ENCODE data around the gene CSPG4. TPM values are rescaled to one million over a fixed set of nuclear protein-coding genes. Genes with fewer than 3 reads are reported as not detected.
A peak's percentile ranks its signal among the peaks of the same experiment; 100 is the strongest.

Gene CSPG4
- total and polyA plus RNA-seq, 10 of the 15 experiments (the other 5 are each of a cell fraction or from before 2014, with no cell fraction given), result 0.02 to 2.2 (median 0.76) TPM

DNA sequence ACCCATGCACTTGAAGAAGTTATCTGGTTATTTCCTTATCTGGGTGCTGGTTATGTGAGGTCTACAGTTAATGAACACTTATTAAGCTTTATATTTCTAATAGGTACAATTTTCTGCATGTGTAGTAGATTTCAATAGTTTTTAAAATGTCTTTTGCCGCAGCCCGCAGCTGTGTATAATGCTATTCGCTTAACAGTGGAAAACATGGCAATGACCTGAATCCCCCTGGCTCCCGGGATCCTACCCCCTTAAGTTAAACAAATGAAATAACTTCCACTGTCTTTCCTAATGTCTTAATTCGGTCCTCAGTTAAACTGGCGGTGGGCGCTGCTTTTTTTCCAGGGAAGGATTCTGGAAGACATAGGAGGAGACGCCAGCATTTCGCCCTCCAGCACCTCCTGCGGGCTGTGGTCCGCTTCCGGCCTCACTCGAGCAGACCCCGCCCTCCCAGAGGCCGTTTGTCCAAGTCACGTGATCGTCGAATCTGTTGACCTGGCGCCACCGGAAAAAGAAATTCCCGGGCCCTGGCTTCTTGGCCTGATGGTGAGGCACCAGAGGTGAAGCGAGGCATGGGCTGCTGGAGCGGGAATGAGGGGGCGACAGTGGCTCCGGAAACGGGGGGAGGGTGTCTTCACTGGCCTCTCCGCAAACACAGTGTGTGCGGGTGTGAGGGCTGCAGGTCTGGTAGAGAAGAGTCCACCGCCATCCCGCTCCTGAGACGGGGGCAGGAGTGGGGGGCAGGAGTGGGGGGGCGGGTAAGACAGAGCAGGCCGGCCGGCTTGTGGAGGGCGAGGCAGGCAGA, 45.6 kb upstream of the CSPG4 start (continued):
- TF ChIP-seq, protein P1, sequence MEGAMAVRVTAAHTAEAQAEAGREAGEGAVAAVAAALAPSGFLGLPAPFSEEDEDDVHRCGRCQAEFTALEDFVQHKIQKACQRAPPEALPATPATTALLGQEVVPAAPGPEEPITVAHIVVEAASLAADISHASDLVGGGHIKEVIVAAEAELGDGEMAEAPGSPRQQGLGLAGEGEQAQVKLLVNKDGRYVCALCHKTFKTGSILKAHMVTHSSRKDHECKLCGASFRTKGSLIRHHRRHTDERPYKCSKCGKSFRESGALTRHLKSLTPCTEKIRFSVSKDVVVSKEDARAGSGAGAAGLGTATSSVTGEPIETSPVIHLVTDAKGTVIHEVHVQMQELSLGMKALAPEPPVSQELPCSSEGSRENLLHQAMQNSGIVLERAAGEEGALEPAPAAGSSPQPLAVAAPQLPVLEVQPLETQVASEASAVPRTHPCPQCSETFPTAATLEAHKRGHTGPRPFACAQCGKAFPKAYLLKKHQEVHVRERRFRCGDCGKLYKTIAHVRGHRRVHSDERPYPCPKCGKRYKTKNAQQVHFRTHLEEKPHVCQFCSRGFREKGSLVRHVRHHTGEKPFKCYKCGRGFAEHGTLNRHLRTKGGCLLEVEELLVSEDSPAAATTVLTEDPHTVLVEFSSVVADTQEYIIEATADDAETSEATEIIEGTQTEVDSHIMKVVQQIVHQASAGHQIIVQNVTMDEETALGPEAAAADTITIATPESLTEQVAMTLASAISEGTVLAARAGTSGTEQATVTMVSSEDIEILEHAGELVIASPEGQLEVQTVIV (IDR thresholded peaks at IDR 0.05; ENCODE audit: borderline replicate concordance, partially characterized antibody), result no peak
- TF ChIP-seq EGR1 (IDR thresholded peaks at IDR 0.05; ENCODE audit: borderline replicate concordance in 1 of 2, low read depth in 2 of 2, low read length in 2 of 2) (no peak), NBN (IDR thresholded peaks at IDR 0.05) (no peak), ZSCAN29 (IDR thresholded peaks at IDR 0.05) (no peak), MXI1 (IDR thresholded peaks at IDR 0.05; ENCODE audit: low read depth, low read length) (no peak), NR2C1 (IDR thresholded peaks at IDR 0.05) (peak; percentile 41; the same call in 1 of the 2 replicates), POLR2AphosphoS5 (IDR thresholded peaks at IDR 0.05; ENCODE audit: low read length) (no peak), ZBED1 (IDR thresholded peaks at IDR 0.05; ENCODE audit: borderline replicate concordance) (no peak), IKZF2 (IDR thresholded peaks at IDR 0.05) (peak; percentile 63 to 74; a peak in 3 of 4 replicates), SIX5 (IDR thresholded peaks at IDR 0.05; ENCODE audit: low read depth, low read length, severe bottlenecking) (no peak), MYC (IDR thresholded peaks at IDR 0.05; ENCODE audit: insufficient read depth, insufficient read length, insufficient replicate concordance, low read length, severe bottlenecking) (no peak), RB1 (IDR thresholded peaks at IDR 0.05; ENCODE audit: borderline replicate concordance) (no peak), ZNF384 (IDR thresholded peaks at IDR 0.05; ENCODE audit: borderline replicate concordance, low read depth, low read length) (no peak), POLR2AphosphoS2 (IDR thresholded peaks at IDR 0.05; ENCODE audit: low read depth, low read length) (no peak)
- TF ChIP-seq, protein P2, sequence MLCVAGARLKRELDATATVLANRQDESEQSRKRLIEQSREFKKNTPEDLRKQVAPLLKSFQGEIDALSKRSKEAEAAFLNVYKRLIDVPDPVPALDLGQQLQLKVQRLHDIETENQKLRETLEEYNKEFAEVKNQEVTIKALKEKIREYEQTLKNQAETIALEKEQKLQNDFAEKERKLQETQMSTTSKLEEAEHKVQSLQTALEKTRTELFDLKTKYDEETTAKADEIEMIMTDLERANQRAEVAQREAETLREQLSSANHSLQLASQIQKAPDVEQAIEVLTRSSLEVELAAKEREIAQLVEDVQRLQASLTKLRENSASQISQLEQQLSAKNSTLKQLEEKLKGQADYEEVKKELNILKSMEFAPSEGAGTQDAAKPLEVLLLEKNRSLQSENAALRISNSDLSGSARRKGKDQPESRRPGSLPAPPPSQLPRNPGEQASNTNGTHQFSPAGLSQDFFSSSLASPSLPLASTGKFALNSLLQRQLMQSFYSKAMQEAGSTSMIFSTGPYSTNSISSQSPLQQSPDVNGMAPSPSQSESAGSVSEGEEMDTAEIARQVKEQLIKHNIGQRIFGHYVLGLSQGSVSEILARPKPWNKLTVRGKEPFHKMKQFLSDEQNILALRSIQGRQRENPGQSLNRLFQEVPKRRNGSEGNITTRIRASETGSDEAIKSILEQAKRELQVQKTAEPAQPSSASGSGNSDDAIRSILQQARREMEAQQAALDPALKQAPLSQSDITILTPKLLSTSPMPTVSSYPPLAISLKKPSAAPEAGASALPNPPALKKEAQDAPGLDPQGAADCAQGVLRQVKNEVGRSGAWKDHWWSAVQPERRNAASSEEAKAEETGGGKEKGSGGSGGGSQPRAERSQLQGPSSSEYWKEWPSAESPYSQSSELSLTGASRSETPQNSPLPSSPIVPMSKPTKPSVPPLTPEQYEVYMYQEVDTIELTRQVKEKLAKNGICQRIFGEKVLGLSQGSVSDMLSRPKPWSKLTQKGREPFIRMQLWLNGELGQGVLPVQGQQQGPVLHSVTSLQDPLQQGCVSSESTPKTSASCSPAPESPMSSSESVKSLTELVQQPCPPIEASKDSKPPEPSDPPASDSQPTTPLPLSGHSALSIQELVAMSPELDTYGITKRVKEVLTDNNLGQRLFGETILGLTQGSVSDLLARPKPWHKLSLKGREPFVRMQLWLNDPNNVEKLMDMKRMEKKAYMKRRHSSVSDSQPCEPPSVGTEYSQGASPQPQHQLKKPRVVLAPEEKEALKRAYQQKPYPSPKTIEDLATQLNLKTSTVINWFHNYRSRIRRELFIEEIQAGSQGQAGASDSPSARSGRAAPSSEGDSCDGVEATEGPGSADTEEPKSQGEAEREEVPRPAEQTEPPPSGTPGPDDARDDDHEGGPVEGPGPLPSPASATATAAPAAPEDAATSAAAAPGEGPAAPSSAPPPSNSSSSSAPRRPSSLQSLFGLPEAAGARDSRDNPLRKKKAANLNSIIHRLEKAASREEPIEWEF (IDR thresholded peaks at IDR 0.05; ENCODE audit: insufficient replicate concordance, low read depth, low read length), result no peak
- TF ChIP-seq, protein P3, sequence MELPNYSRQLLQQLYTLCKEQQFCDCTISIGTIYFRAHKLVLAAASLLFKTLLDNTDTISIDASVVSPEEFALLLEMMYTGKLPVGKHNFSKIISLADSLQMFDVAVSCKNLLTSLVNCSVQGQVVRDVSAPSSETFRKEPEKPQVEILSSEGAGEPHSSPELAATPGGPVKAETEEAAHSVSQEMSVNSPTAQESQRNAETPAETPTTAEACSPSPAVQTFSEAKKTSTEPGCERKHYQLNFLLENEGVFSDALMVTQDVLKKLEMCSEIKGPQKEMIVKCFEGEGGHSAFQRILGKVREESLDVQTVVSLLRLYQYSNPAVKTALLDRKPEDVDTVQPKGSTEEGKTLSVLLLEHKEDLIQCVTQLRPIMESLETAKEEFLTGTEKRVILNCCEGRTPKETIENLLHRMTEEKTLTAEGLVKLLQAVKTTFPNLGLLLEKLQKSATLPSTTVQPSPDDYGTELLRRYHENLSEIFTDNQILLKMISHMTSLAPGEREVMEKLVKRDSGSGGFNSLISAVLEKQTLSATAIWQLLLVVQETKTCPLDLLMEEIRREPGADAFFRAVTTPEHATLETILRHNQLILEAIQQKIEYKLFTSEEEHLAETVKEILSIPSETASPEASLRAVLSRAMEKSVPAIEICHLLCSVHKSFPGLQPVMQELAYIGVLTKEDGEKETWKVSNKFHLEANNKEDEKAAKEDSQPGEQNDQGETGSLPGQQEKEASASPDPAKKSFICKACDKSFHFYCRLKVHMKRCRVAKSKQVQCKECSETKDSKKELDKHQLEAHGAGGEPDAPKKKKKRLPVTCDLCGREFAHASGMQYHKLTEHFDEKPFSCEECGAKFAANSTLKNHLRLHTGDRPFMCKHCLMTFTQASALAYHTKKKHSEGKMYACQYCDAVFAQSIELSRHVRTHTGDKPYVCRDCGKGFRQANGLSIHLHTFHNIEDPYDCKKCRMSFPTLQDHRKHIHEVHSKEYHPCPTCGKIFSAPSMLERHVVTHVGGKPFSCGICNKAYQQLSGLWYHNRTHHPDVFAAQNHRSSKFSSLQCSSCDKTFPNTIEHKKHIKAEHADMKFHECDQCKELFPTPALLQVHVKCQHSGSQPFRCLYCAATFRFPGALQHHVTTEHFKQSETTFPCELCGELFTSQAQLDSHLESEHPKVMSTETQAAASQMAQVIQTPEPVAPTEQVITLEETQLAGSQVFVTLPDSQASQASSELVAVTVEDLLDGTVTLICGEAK (IDR thresholded peaks at IDR 0.05; ENCODE audit: borderline replicate concordance), result no peak; the same call in 1 of the 2 replicates
